ENCODE measurements around the gene S100A16. TPM values are rescaled to one million over a fixed set of nuclear protein-coding genes. Genes with fewer than 3 reads are reported as not detected.

The S100A16 gene
- total RNA-seq, 1 donor from 2014 or later = 22.1 TPM

DNA sequence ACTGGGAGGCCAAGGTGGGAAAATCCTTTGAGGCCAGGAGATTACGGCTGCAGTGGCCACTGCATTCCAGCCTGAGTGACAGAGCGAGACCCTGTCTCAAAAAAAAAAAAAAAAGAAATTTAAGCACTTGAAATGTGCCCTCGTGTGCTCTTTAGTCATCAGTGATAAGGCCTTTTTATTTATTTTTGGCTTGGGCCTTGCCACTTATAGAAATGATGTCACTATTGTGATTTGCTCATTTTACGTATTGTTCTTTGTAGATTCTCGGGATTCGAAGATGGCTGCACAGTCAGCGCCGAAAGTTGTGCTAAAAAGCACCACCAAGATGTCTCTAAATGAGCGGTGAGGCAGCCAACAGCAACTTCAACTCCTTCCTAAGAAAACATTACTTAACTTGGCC, 23.4 kb upstream of the S100A16 start:
- H3K27me3 Mint-ChIP-seq (ENCODE audit: low read depth) = no peaks in the 10 kb centered on the region
- H3K4me1 Mint-ChIP-seq = peaks cover 16% of the 10 kb centered on the region
- DNase-seq (ENCODE audit: low spot score in 2 of 2, unreplicated experiment in 2 of 2) = no peak
- H3K27ac Mint-ChIP-seq = no peak overlapping the region
- H3K4me3 Mint-ChIP-seq = peak overlapping the region; percentile 65
- H3K9me3 Mint-ChIP-seq = no peaks in the 10 kb centered on the region
- TF ChIP-seq CTCF (IDR thresholded peaks at IDR 0.05; ENCODE audit: unreplicated experiment) = no peak
- H3K36me3 Mint-ChIP-seq = peaks cover 29% of the 10 kb centered on the region

DNA sequence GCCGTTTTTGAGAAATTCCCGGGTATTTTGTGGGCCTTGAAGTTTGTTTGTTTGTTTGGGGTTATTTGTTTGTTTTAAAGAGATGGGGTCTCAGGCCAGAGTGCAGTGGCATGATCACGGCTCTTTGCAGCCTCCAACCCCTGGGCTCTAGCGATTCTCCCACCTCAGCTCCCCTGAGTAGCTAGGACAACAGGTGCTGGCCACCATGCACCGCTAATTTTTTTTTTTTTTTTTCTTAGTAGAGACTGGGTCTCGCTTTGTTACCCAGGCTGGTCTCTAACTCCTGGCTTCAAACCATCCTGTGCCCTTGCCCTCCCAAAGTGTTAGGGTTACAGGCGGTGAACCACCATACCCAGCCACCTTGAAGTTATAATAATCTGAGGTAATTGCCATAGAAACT, 22.9 kb upstream of the S100A16 start:
- Mint-ChIP-seq H3K27ac (peak overlapping the region; percentile 78), H3K36me3 (peaks cover 25% of the 10 kb centered on the region)
- no peak for TF ChIP-seq CTCF (IDR thresholded peaks at IDR 0.05; ENCODE audit: unreplicated experiment)

GRCh38 chr1:153633754-153634665, 21.1 kb upstream of the S100A16 start, which contains the start of gene CHTOP:
CHTOP (plus strand) TSS chr1:153634066; CDS start chr1:153636589, 2,523 bp downstream.
- H3K4me3 Mint-ChIP-seq = peak within 1 kb of the TSS; percentile 87
- peak; percentile 89 to 94 for DNase-seq (ENCODE audit: low spot score in 2 of 2, unreplicated experiment in 2 of 2)
- no peaks in the 10 kb centered on the region for H3K9me3 Mint-ChIP-seq
- TF ChIP-seq CTCF (IDR thresholded peaks at IDR 0.05; ENCODE audit: unreplicated experiment) = no peak
- peaks cover 25% of the 10 kb centered on the region for H3K36me3 Mint-ChIP-seq
- no peaks in the 10 kb centered on the region for H3K27me3 Mint-ChIP-seq (ENCODE audit: low read depth)
- peak within 1 kb of the TSS; percentile 100 for H3K27ac Mint-ChIP-seq
- peaks cover 21% of the 10 kb centered on the region for H3K4me1 Mint-ChIP-seq

More for the DNA sequence above, 22.9 kb upstream of the S100A16 start:
- Mint-ChIP-seq H3K4me1 (peaks cover 16% of the 10 kb centered on the region), H3K27me3 (ENCODE audit: low read depth) (no peaks in the 10 kb centered on the region), H3K4me3 (peak overlapping the region; percentile 65), H3K9me3 (no peaks in the 10 kb centered on the region)
- DNase-seq (ENCODE audit: low spot score in 2 of 2, unreplicated experiment in 2 of 2) = no peak

- DNase-seq (ENCODE audit: low spot score in 2 of 2, unreplicated experiment in 2 of 2) = no peak
- no peaks in the 10 kb centered on the region for H3K27me3 Mint-ChIP-seq (ENCODE audit: low read depth)
- peaks cover 21% of the 10 kb centered on the region for H3K4me1 Mint-ChIP-seq
- peaks cover 21% of the 10 kb centered on the region for H3K36me3 Mint-ChIP-seq
- no peak for TF ChIP-seq CTCF (IDR thresholded peaks at IDR 0.05; ENCODE audit: unreplicated experiment)
- H3K27ac Mint-ChIP-seq = peak overlapping the region; percentile 100
- no peaks in the 10 kb centered on the region for H3K9me3 Mint-ChIP-seq
- H3K4me3 Mint-ChIP-seq = peak overlapping the region; percentile 87
These were observed 20.3 kb upstream of the S100A16 start for GRCh38 chr1:153633161-153633753.

DNA sequence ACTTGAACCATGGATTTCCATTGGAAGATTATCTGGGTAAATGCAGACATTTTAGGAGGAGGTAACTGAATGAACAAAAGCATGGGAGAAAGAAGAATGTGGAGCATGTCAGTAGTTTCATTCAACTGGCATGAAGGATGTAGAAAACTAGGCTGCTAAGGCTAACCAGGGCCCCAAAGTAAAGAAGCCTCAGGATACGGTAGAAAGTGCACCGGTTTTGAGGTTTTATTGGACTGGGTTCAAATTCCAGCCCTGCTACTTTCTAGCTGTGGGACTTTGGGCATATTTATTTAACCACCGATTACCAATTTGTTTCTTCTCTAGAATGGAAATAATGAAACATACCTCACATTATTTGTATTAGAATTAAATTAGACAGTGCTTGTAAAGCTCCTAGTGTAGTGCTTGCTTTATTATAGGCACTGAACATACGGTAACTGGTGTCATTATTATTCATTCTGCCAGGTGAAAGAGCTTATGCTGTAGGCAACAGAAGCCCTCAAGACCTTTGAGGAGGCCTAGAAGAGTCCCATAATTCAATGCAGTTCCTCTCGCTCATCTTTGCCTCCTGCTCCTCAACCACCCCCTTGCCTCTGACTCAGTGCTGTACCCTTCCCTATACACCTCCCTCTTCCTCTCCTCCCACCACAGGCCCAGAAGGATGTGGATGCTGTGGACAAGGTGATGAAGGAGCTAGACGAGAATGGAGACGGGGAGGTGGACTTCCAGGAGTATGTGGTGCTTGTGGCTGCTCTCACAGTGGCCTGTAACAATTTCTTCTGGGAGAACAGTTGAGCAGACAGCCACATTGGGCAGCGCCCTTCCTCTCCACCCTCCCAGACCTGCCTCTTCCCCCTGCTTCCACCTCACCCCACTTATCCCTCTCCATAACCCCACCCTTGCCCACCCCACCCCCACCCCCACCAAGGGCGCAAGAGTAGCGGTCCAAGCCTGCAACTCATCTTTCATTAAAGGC, 18.4 kb upstream of the S100A16 start:
- peaks cover 28% of the 10 kb centered on the region for H3K4me1 Mint-ChIP-seq
- no peaks in the 10 kb centered on the region for H3K27me3 Mint-ChIP-seq (ENCODE audit: low read depth)
- H3K36me3 Mint-ChIP-seq = peaks cover 5% of the 10 kb centered on the region
- H3K27ac Mint-ChIP-seq = peak overlapping the region; percentile 69
- no peak overlapping the region for H3K4me3 Mint-ChIP-seq
- no peaks in the 10 kb centered on the region for H3K9me3 Mint-ChIP-seq
- TF ChIP-seq CTCF (IDR thresholded peaks at IDR 0.05; ENCODE audit: unreplicated experiment) = no peak
- DNase-seq (ENCODE audit: low spot score in 2 of 2, unreplicated experiment in 2 of 2) = no peak
